Endothelial cell of umbilical vein (primary cell): ENCODE data around the gene ATP6V0D1.

Experiments used
- EZH2 ChIP-seq: IDR thresholded peaks from 2 replicates; pipeline ENCODE4 v1.6.1; 2012; ENCODE audit warnings: borderline replicate concordance, low read depth, mild to moderate bottlenecking, moderate library complexity, low read length, inconsistent platforms; ENCODE audit not compliant: severe bottlenecking
- JUN ChIP-seq: IDR thresholded peaks from 2 replicates; pipeline ENCODE4 v1.6.1; 2011; ENCODE audit warnings: borderline replicate concordance, low read depth; ENCODE audit not compliant: insufficient read length, insufficient read depth
- POLR2A ChIP-seq: IDR thresholded peaks from 2 replicates; pipeline ENCODE4 v1.6.1; 2012; ENCODE audit warnings: low read depth, mild to moderate bottlenecking, control low read depth, low read length
- POLR2AphosphoS5 ChIP-seq: IDR thresholded peaks from 2 replicates; pipeline ENCODE4 v1.6.1; 2012; ENCODE audit warnings: low read depth, mild to moderate bottlenecking, control low read depth, low read length, moderate library complexity; ENCODE audit not compliant: insufficient read depth
- TF ChIP-seq, protein P1 (sequence below): IDR thresholded peaks from 2 replicates; pipeline ENCODE4 v1.6.1; 2011; ENCODE audit not compliant: insufficient read depth, insufficient read length
- TF ChIP-seq, protein P2 (sequence below), 2 donors: IDR thresholded peaks; 1 replicate in 1 of 2; 2 replicates in 1 of 2; pipeline ENCODE4 v1.5.1; 2011; ENCODE audit warnings: low read length in 2 of 2, mild to moderate bottlenecking in 2 of 2, moderate library complexity in 2 of 2, control low read depth in 1 of 2, inconsistent platforms in 1 of 2, low read depth in 1 of 2; ENCODE audit not compliant: insufficient read depth in 1 of 2; ENCODE audit errors: extremely low read depth in 1 of 2

DNA sequence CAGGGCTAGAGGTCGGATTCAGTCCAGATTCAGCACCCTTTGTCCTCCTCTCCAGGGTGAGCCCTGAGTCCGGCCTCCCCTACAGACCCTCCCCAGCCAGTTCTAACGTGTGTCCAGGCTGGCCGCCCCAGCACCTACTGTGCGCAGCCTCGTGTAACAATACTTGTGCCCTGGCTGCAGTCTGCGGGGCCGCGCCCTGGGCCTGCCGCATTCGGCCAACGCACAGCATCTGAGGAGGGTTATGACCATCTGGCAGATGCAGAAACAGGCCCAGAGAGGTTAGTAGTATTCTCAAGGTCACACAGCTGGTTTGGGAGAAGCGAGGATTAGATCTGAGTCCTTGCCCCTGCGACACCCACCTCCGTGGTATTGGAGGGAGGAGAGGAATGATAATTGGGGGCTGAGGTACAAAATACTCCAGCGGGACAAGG lies 48.6 kb upstream of the ATP6V0D1 start:
- TF ChIP-seq, protein P1, sequence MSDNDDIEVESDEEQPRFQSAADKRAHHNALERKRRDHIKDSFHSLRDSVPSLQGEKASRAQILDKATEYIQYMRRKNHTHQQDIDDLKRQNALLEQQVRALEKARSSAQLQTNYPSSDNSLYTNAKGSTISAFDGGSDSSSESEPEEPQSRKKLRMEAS: no peak
- TF ChIP-seq, protein P2, sequence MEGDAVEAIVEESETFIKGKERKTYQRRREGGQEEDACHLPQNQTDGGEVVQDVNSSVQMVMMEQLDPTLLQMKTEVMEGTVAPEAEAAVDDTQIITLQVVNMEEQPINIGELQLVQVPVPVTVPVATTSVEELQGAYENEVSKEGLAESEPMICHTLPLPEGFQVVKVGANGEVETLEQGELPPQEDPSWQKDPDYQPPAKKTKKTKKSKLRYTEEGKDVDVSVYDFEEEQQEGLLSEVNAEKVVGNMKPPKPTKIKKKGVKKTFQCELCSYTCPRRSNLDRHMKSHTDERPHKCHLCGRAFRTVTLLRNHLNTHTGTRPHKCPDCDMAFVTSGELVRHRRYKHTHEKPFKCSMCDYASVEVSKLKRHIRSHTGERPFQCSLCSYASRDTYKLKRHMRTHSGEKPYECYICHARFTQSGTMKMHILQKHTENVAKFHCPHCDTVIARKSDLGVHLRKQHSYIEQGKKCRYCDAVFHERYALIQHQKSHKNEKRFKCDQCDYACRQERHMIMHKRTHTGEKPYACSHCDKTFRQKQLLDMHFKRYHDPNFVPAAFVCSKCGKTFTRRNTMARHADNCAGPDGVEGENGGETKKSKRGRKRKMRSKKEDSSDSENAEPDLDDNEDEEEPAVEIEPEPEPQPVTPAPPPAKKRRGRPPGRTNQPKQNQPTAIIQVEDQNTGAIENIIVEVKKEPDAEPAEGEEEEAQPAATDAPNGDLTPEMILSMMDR (IDR thresholded peaks at IDR 0.05; ENCODE audit: extremely low read depth in 1 of 2, insufficient read depth in 1 of 2, low read depth in 1 of 2, low read length in 2 of 2): no peak
- TF ChIP-seq EZH2: no peak
- TF ChIP-seq POLR2A: no peak
- TF ChIP-seq POLR2AphosphoS5: no peak
- no peak for TF ChIP-seq JUN
